HL-60 (cell line): ENCODE data around the gene SPACA6.

ENCODE experiments used
- GABPA ChIP-seq: IDR thresholded peaks from 2 replicates; pipeline ENCODE4 v1.6.1; 2012; ENCODE audit warnings: low read depth
- POLR2AphosphoS5 ChIP-seq: IDR thresholded peaks from 2 replicates; pipeline ENCODE4 v1.6.1; 2012; ENCODE audit warnings: low read depth
- TF ChIP-seq, protein P1 (sequence below): IDR thresholded peaks from one replicate; pipeline ENCODE4 v1.5.1; 2011; ENCODE audit warnings: low read length, control low read depth, inconsistent platforms; ENCODE audit not compliant: insufficient read depth

DNA sequence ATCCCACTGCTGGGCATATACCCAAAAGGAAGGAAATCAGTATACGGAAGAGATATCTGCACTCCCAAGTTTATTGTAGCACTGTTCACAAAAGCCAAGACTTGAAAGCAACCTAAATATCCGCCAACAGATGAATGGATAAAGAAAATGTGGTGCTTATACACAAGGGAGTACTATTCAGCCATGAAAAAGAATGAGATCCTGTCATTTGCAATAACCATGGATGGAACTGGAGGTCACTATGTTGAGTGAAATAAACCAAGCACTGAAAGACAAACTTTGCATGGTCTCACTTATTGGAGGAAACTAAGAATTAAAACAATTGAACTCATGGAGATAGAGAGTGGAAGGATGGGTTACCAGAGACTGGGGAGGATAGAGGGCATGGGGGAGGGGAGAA is 40.0 kb upstream of the SPACA6 start:
- TF ChIP-seq, protein P1, sequence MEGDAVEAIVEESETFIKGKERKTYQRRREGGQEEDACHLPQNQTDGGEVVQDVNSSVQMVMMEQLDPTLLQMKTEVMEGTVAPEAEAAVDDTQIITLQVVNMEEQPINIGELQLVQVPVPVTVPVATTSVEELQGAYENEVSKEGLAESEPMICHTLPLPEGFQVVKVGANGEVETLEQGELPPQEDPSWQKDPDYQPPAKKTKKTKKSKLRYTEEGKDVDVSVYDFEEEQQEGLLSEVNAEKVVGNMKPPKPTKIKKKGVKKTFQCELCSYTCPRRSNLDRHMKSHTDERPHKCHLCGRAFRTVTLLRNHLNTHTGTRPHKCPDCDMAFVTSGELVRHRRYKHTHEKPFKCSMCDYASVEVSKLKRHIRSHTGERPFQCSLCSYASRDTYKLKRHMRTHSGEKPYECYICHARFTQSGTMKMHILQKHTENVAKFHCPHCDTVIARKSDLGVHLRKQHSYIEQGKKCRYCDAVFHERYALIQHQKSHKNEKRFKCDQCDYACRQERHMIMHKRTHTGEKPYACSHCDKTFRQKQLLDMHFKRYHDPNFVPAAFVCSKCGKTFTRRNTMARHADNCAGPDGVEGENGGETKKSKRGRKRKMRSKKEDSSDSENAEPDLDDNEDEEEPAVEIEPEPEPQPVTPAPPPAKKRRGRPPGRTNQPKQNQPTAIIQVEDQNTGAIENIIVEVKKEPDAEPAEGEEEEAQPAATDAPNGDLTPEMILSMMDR: no peak
- no peak for TF ChIP-seq GABPA
- no peak for TF ChIP-seq POLR2AphosphoS5
